Peyer's patch (tissue), 4 donors: ENCODE measurements around the gene IRF4.
"Not testable (repeated sequence)": the region's sequence is repeated elsewhere in the genome, so short reads cannot be mapped to it uniquely, and the experiment has no call there.

Experiments
- CTCF ChIP-seq, 6 experiments: fragments of 450-650 bp in 4 of 6; fragments of 200-600 bp in 2 of 6; sonication (generic) in 1 of 6; IDR thresholded peaks; one replicate each; pipeline ENCODE4 v1.5.1; 2017 to 2019; ENCODE audit warnings: antibody characterized with exemption in 6 of 6, mild to moderate bottlenecking in 3 of 6, moderate library complexity in 1 of 6
- POLR2A ChIP-seq, 2 donors: fragments of 450-650 bp; IDR thresholded peaks; one replicate each; pipeline ENCODE4 v1.5.1; 2017; ENCODE audit warnings: antibody characterized with exemption in 2 of 2, mild to moderate bottlenecking in 2 of 2, moderate library complexity in 2 of 2

DNA sequence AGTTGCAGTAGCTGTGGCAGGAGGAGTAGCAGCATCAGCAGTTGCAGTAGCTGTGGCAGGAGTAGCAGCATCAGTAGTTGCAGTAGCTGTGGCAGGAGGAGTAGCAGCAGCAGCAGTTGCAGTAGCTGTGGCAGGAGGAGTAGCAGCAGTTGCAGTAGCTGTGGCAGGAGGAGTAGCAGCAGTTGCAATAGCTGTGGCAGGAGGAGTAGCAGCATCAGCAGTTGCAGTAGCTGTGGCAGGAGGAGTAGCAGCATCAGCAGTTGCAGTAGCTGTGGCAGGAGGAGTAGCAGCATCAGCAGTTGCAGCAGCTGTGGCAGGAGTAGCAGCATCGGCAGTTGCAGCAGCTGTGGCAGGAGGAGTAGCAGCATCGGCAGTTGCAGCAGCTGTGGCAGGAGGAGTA, 19.7 kb upstream of the IRF4 start:
- not testable (repeated sequence) for TF ChIP-seq CTCF, POLR2A (IDR thresholded peaks at IDR 0.05)
